HG03442 (cell line): ENCODE data around the gene IZUMO2.
"Not testable (repeated sequence)": the region's sequence is repeated elsewhere in the genome, so short reads cannot be mapped to it uniquely, and the experiment has no call there.

Source experiments
- ATAC-seq: cut with Tn5 transposase; IDR thresholded peaks from one replicate; pipeline ENCODE4 v1.9.1; 2021; ENCODE audit warnings: mild to moderate bottlenecking, moderate library complexity; ENCODE audit not compliant: unreplicated experiment

Gene IZUMO2

GRCh38 chr19:50136603-50137365, 26.3 kb downstream of the IZUMO2 start:
- ATAC-seq: not testable (repeated sequence)

DNA sequence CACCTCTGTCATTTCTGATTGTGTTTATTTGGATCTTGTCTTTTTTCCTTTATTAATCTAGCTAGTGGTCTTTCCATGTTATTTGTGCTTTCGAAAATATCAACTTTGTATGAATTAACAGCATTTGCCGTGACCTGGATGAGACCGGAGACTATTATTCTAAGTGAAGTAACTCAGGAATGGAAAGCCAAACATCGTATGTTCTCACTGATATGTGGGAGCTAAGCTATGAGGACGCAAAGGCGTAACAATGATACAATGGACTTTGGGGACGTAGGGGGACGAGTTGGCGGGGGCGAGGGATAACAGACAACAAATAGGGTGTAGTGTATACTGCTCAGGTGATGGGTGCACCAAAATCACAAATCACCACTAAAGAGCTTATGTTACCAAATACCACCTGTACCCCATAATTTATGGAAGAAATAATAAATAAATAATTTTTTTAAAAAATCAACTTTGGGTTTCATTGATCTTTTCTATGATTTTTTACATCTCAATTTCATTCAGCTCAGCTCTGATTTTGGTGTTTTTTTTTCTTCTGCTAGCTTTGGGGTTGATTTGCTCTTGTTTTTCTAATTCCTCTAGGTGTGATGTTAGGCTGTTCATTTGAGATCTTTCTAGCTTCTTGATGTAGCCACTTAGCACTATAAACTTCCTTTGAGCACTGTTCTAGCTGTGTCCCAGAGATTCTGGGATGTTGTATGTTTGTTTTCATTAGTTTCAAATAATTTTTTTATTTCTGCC, 27.1 kb downstream of the IZUMO2 start:
- ATAC-seq: not testable (repeated sequence)

DNA sequence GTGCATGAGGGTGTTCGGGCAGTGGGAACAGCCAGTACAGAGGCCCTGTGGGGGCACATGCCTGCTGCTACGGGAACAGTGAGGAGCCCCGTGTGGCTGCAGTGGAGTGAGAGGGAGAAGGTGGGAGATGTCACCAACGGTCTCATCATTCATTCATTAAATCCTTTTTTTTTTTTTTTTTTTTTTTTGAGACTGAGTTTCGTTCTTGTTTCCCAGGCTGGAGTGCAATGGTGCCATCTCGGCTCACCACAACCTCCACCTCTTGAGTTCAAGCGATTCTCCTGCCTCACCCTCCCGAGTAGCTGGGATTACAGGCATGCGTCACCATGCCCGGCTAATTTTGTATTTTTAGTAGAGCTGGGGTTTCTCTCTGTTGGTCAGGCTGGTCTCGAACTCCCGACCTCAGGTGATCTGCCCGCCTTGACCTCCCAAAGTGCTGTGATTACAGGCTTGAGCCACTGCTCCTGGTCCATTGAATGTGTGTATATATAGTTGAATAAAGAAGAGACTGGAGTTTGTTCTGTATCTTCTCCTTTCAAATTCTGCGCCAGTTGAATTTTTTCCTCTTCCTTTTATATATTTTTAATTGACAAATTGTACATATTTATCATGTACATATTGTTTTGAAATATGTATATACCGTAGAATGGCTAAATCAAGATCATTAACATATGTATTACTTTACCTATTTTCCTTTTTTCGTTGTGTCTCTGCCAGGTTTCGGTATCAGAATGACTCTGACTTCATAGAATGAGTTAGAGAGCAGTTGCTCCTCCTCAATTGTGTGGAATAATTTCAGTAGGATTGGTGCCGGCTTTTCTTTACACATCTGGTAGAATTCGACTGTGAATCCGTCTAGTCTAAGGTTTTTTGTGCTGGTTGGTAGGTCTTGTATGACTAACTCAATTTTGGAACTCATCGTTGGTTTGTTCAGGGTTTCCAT, 28.0 kb downstream of the IZUMO2 start:
- not testable (repeated sequence) for ATAC-seq

GRCh38 chr19:50133518-50134492, 29.3 kb downstream of the IZUMO2 start:
- not testable (repeated sequence) for ATAC-seq

- ATAC-seq: not testable (repeated sequence)
These were observed 59.1 kb downstream of the IZUMO2 start for GRCh38 chr19:50104012-50104411.

DNA sequence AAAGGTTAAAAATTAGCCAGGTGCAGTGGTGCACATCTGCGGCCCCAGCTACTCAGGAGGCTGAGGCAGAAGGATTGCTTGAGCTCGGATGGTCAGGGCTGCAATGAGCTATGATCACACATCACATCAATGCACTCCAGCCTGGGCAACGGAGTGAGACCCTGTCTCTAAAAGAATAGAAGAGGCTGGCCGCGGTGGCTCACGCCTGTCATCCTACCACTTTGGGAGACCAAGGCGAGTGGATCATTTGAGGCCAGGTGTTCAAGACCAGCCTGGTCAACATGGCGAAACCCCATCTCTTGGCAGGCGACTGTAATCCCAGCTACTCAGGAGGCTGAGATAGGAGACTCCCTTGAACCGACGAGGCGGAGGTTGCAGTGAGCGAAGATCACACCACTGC, 59.7 kb downstream of the IZUMO2 start:
- not testable (repeated sequence) for ATAC-seq
